GM19193 (cell line): Measurements from ENCODE around the gene ZNF354B.

Experiments
- POLR2A ChIP-seq: IDR thresholded peaks from 4 replicates; pipeline ENCODE4 v1.6.1; 2011; ENCODE audit not compliant: insufficient read depth, insufficient read length; ENCODE audit errors: extremely low read depth

ZNF354B gene

GRCh38 chr5:178859625-178860521, at the start of gene ZNF354B:
ZNF354B (plus strand) TSS chr5:178859953; CDS start chr5:178861048, 1,095 bp downstream.
- TF ChIP-seq POLR2A = peak; percentile 68

DNA sequence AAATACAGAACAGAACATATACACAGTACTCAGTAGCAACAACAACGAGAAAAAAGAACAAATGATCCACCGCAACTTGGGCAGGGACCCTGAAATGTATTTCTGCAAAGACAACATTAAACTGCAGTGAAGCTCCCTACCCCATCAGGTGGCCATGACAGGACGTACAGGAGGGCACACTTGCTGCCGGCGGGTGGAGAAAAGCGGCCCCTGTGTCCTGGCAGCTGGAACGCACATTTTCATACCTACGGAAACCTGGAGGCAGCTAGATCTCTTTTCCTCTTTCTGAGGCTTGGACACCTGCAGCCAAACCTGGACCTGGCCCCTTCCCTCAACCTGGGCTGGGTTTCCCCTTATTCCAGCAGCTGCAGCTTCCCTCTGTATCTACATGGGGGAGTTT, 42.2 kb upstream of the ZNF354B start:
- no peak for TF ChIP-seq POLR2A

DNA sequence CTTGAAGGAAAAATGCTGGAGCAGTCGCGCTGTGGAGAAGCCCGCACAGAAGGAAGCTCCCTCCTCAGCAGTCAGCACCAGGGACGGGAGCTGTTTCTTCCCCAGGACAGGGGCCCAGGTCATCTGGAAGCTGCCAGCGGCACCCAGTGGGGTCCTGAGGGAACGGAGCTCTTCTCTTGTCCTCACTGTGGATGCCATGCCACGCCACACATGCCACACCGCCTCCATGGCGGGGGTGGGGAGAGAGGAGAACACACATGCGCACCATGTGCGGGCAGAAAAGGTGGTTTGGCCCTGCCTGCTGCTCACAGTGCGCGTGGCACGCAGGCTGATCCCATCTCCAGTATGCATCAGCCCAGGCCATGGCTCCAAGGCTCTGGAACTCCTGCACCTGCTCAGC, 41.7 kb upstream of the ZNF354B start:
- no peak for TF ChIP-seq POLR2A

GRCh38 chr5:178820001-178820400, 39.8 kb upstream of the ZNF354B start:
- TF ChIP-seq POLR2A = no peak

GRCh38 chr5:178825444-178825843, 34.3 kb upstream of the ZNF354B start:
- no peak for TF ChIP-seq POLR2A

- no peak for TF ChIP-seq POLR2A
Observed at GRCh38 chr5:178826216-178826615, 33.5 kb upstream of the ZNF354B start.

DNA sequence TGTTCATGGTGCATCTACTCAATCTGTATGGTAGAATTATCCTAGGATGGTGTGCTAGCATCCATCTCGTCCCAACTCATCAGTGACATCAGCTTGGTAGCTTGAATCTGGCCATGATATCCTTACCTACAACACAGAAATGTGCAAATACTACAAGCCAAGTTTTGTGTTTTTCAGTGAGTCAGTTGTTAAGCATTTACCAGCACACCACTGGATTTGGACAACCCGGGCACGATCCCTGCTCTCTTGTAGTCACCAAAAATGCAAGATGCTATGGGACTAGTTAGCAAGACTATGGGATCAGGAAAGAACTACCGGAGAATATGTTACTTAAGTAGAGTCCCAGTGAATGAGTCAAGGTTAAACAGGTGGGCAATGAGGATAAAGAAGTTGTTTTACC, 32.1 kb upstream of the ZNF354B start:
- TF ChIP-seq POLR2A = no peak

DNA sequence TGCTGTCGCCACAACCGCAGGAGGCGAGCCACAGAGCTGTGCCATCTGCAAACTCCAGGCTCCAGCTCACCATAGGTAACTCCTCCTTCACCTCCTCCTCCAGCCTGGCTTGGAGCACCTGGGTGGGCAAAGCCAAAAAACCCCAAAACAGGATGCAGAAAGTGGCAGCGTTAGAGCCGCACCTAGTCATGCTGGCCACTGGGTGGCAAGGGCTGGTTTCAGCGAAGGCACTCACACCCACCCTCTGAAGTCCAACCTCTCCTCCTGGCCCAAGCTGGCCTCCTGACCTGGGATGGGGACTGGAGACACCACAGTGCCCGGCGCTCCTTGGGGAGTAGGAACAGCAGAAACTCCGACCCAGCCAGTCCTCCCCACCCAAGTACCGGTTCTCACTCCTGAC, 28.7 kb upstream of the ZNF354B start:
- TF ChIP-seq POLR2A = no peak

DNA sequence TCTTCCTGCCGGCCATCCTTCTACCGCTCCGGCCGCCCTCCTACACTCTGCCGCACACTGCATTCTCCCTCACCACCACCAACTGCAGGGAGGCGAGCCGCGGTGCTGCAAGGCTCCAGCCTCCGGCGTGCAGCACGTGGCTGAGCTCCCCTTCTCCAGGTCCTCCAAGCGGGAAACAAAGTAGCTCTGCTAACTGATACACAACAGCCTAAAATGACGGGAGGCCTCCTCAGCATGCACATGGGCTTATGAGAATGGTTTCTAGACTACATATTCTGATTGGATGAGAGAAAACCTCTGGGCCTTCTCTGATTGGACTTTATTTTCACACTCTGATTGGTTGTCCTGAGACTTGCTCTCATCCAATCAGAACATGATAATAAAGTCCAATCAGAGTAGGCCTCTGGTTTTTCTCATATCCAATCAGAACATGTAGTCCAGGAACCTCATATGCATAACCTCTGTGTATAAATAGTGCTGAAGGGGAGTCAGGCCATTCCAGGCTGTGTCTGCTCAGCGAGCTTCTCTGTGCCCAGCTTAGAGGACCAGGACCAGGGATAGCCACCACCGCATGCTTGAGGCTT, 27.0 kb upstream of the ZNF354B start:
- no peak for TF ChIP-seq POLR2A

DNA sequence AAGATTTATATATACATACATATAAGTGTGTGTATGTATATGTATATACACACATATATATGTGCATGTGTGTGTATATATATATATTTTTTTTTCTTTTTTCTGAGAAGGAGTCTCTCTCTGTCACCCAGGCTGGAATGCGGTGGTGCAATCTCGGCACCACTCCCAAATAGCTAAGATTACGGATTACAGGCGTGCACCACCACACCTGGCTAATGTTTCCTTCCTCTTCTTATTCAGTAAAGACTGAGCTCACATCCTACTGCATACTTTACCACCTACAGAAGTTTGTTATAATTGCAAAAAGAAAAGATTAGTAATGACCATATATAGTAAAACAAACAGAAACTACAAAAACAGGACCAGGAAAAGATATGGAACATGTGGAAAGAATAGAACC, 23.1 kb upstream of the ZNF354B start:
- TF ChIP-seq POLR2A = no peak

DNA sequence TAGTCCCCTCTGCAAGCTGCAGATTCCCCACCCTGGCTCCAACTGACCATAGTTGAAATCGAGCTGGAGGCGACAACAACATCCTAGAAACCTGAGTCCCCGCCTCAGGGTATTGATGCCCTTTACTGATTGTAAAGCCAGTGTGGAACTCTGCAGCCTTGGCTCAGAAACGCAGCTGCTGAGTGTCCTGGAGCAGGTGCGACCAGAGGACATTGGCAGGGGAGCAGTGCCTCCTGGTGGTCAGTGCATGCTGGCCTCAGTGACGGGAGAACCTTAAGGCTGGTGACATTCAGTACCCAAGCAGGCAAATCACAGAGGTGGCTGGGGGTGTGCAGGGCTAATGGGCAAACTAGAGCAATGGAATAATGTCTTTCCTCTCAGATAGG, 20.4 kb upstream of the ZNF354B start:
- no peak for TF ChIP-seq POLR2A

GRCh38 chr5:178849316-178849715, 10.4 kb upstream of the ZNF354B start:
- no peak for TF ChIP-seq POLR2A

DNA sequence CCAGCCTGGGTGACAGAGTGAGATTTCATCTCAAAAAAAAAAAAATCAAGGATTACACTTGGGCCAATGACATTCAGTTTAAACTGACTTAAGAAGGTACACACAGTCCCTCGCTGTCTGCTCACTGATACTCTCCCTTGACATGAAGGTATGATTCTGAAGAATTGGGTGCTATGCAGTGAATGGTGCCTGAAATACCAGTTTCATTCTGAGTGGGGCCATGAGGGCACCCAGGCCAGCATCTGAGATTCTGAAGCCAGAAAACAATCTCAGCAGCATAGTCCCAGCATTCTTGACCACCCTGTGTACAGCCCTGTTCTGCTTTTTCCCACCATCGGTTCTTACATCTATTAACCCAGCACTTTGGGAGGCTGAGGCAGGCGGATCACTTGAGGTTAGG, 7.8 kb upstream of the ZNF354B start:
- TF ChIP-seq POLR2A = no peak

DNA sequence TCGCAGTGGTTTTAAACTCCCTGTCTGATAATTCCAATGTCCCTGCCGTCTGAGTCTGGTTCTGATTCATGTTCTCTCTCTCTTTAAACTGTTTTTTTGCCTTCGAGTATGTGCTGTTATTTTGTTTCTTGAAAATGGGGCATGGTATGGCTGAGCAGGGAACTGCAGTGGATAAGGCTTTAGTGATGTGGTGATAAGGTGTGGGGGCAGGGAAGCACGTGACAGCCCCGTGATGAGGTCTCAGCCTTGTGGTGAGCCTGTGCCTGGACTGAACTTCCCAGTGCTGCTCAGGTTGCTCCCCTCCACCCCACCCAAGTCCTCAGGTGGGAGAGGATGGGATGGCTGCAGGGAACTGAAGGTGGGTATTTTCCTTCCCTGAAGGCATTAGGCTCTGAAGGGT, 5.5 kb upstream of the ZNF354B start:
- no peak for TF ChIP-seq POLR2A

- no peak for TF ChIP-seq POLR2A
Observed at GRCh38 chr5:178861627-178862026, 1.9 kb downstream of the ZNF354B start.

GRCh38 chr5:178866946-178867345, 7.2 kb downstream of the ZNF354B start:
- TF ChIP-seq POLR2A = no peak
